Mesenchymal stem cell (in vitro differentiated cells and primary cell): Measurements from ENCODE around the gene CNTNAP2.

Source experiments
- DNase-seq: peaks from one replicate; pipeline ENCODE4 v3.0.0-alpha.2; 2013
- H2AFZ ChIP-seq: one replicate; pipeline ENCODE4 v1.6.1; 2013; ENCODE audit warnings: low read depth, mild to moderate bottlenecking, control low read depth, inconsistent platforms, low read length, moderate library complexity
- H2AK5ac ChIP-seq: 2 replicates; pipeline ENCODE4 v1.6.1; 2013; ENCODE audit warnings: low read length, moderate library complexity, mild to moderate bottlenecking, inconsistent platforms; ENCODE audit not compliant: severe bottlenecking
- H2BK120ac ChIP-seq: one replicate; pipeline ENCODE4 v1.6.1; 2013; ENCODE audit warnings: low read depth, mild to moderate bottlenecking, inconsistent platforms, low read length, moderate library complexity
- H2BK12ac ChIP-seq, 2 experiments: one replicate each; pipeline ENCODE4 v1.6.1; 2013; ENCODE audit warnings: inconsistent platforms in 2 of 2, low read length in 2 of 2, mild to moderate bottlenecking in 2 of 2, moderate library complexity in 2 of 2, control low read depth in 1 of 2
- H2BK15ac ChIP-seq: one replicate; pipeline ENCODE4 v1.6.1; 2013; ENCODE audit warnings: mild to moderate bottlenecking, low read depth, inconsistent platforms; ENCODE audit not compliant: poor library complexity, severe bottlenecking
- H2BK5ac ChIP-seq: 2 replicates; pipeline ENCODE4 v1.6.1; 2013; ENCODE audit warnings: low read depth, mild to moderate bottlenecking, low read length, control low read depth, inconsistent platforms; ENCODE audit not compliant: poor library complexity, severe bottlenecking
- H3K14ac ChIP-seq, 2 experiments: one replicate each; pipeline ENCODE4 v1.6.1; 2013; ENCODE audit warnings: inconsistent platforms in 2 of 2, low read length in 2 of 2, control low read depth in 1 of 2, mild to moderate bottlenecking in 1 of 2, moderate library complexity in 1 of 2
- H3K18ac ChIP-seq, 2 experiments: one replicate each; pipeline ENCODE4 v1.6.1; 2013; ENCODE audit warnings: inconsistent platforms in 2 of 2, low read length in 2 of 2, control low read depth in 1 of 2, low read depth in 1 of 2, mild to moderate bottlenecking in 1 of 2
- H3K23ac ChIP-seq, 2 experiments: one replicate each; pipeline ENCODE4 v1.6.1; 2013; ENCODE audit warnings: inconsistent platforms in 2 of 2, low read length in 2 of 2, mild to moderate bottlenecking in 2 of 2, moderate library complexity in 2 of 2, control low read depth in 1 of 2
- H3K27ac ChIP-seq: 2 replicates; pipeline ENCODE4 v1.5.1; 2013; ENCODE audit warnings: mild to moderate bottlenecking, moderate library complexity, low read length, control low read depth, inconsistent platforms; ENCODE audit not compliant: poor library complexity, severe bottlenecking
- H3K27me3 ChIP-seq, 2 experiments: 2 replicates each; pipeline versions ENCODE4 v1.6.1 to v1.7.0; 2013; ENCODE audit warnings: low read length in 2 of 2, mild to moderate bottlenecking in 2 of 2, moderate library complexity in 2 of 2, control low read depth in 1 of 2, inconsistent platforms in 1 of 2; ENCODE audit not compliant: control insufficient read depth in 1 of 2, insufficient read depth in 1 of 2
- H3K36me3 ChIP-seq, 2 experiments: 2 replicates each; pipeline versions ENCODE4 v1.6.1 to v1.7.0; 2013; ENCODE audit warnings: low read length in 2 of 2, control low read depth in 1 of 2, inconsistent platforms in 1 of 2, low read depth in 1 of 2, mild to moderate bottlenecking in 1 of 2; ENCODE audit not compliant: insufficient read depth in 2 of 2, control insufficient read depth in 1 of 2
- H3K4ac ChIP-seq, 2 experiments: one replicate each; pipeline ENCODE4 v1.6.1; 2013; ENCODE audit warnings: inconsistent platforms in 2 of 2, low read length in 2 of 2, mild to moderate bottlenecking in 2 of 2, moderate library complexity in 2 of 2, control low read depth in 1 of 2, low read depth in 1 of 2
- H3K4me1 ChIP-seq: 2 replicates; pipeline ENCODE4 v1.6.1; 2013; ENCODE audit warnings: low read depth, low read length, control low read depth; ENCODE audit not compliant: control insufficient read depth, insufficient read depth
- H3K4me2 ChIP-seq: 2 replicates; pipeline ENCODE4 v1.6.1; 2013; ENCODE audit warnings: low read length, mild to moderate bottlenecking, inconsistent platforms; ENCODE audit not compliant: poor library complexity, severe bottlenecking
- H3K4me3 ChIP-seq, 2 experiments: 2 replicates each; pipeline versions ENCODE4 v1.5.1 to v1.7.0; 2013; ENCODE audit warnings: low read length in 2 of 2, mild to moderate bottlenecking in 2 of 2, control low read depth in 1 of 2, low read depth in 1 of 2; ENCODE audit not compliant: insufficient read depth in 1 of 2
- H3K79me1 ChIP-seq: replicated peaks from 2 replicates; pipeline ENCODE4 v1.6.1; 2013; ENCODE audit warnings: mild to moderate bottlenecking, control low read depth, low read length, inconsistent platforms; ENCODE audit not compliant: poor library complexity, severe bottlenecking
- H3K9ac ChIP-seq: 2 replicates; pipeline ENCODE4 v1.7.0; 2013; ENCODE audit warnings: mild to moderate bottlenecking, low read length, moderate library complexity
- H3K9me3 ChIP-seq: 2 replicates; pipeline ENCODE4 v1.7.0; 2013; ENCODE audit warnings: mild to moderate bottlenecking, low read length; ENCODE audit not compliant: control insufficient read depth
- H4K8ac ChIP-seq: one replicate; pipeline ENCODE4 v1.6.1; 2013; ENCODE audit warnings: inconsistent platforms, mild to moderate bottlenecking, low read length, moderate library complexity
- H4K91ac ChIP-seq: one replicate; pipeline ENCODE4 v1.6.1; 2013; ENCODE audit warnings: mild to moderate bottlenecking, low read length, inconsistent platforms
- WGBS: methylation state at CpG from one replicate; pipeline ENCODE4 v1.1.7; 2013; ENCODE audit warnings: mixed read lengths; 5-methylcytosine and 5-hydroxymethylcytosine counted together

CNTNAP2 gene

DNA sequence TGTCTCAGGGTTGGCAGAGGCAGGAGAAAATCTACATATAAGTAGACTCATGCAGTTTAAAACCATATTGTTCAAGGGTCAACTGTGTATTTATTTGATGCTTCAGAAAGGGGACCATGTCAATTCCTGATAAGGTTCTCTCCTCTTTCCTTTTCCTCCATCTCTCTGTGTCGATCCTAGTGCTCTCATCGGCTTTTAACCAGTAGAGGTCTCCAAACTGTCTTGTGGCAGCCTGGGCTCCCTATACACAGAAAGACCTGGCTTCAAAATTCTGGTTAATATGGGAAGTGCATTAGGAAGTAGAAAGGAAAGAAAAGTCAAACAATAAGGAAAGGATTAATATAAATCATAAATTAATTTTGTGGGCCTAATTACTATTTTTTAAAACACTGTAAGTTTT lies 2169.5 kb downstream of the CNTNAP2 start:
- no peak overlapping the region for H4K91ac ChIP-seq
- no peak overlapping the region for H3K18ac ChIP-seq
- H3K4me3 ChIP-seq: no peak overlapping the region
- no peaks in the 10 kb centered on the region for H3K4me1 ChIP-seq
- no peak overlapping the region for H2AK5ac ChIP-seq
- H3K4me2 ChIP-seq: no peak overlapping the region
- no peak overlapping the region for H2BK5ac ChIP-seq
- H3K23ac ChIP-seq: no peak overlapping the region
- no peak overlapping the region for H3K4ac ChIP-seq
- peak; percentile 13 for DNase-seq
- no peak overlapping the region for H2BK12ac ChIP-seq
- H3K9me3 ChIP-seq: no peaks in the 10 kb centered on the region
- peaks cover 0 to 5% of the 10 kb centered on the region in 2 experiments for H3K27me3 ChIP-seq
- no peak overlapping the region for H2BK120ac ChIP-seq
- H3K9ac ChIP-seq: no peak overlapping the region
- H4K8ac ChIP-seq: no peak overlapping the region
- no peak overlapping the region for H2BK15ac ChIP-seq
- H3K14ac ChIP-seq: no peak overlapping the region
- H2AFZ ChIP-seq: no peak overlapping the region
- WGBS: 10% methylated on average over 2 of the region's 2 CpGs
- H3K27ac ChIP-seq: no peak overlapping the region
- no peaks in the 10 kb centered on the region for H3K36me3 ChIP-seq
- H3K79me1 ChIP-seq: no peaks in the 10 kb centered on the region

DNA sequence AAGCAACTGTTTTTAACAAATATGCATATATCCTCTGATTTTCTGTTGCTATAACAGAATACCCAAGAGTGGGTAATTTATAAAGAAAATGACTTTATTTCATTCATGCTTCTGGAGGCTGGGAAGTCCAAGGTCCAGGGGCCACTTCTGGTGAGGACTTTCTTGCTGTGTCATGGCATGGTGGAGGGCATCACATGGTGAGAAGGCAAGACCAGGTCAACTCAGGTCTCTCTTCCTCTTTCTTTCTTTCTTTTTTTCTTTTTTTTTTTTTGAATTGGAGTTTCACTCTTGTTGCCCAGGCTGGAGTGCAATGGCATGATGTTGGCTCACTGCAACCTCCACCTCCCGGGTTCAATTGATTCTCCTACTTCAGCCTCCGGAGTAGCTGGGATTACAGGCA lies 2170.9 kb downstream of the CNTNAP2 start:
- Histone ChIP-seq H2AK5ac (no peak overlapping the region), H3K9me3 (no peaks in the 10 kb centered on the region), H3K4me2 (no peak overlapping the region), H2AFZ (no peak overlapping the region), H4K91ac (no peak overlapping the region), H3K36me3 (no peaks in the 10 kb centered on the region), H3K23ac (no peak overlapping the region), H3K18ac (no peak overlapping the region), H2BK5ac (no peak overlapping the region), H3K14ac (no peak overlapping the region), H2BK12ac (no peak overlapping the region), H2BK15ac (no peak overlapping the region), H3K27me3 (peaks cover 0 to 5% of the 10 kb centered on the region in 2 experiments), H3K4me3 (no peak overlapping the region), H4K8ac (no peak overlapping the region), H3K79me1 (no peaks in the 10 kb centered on the region), H3K4me1 (no peaks in the 10 kb centered on the region), H3K4ac (no peak overlapping the region), H2BK120ac (no peak overlapping the region), H3K9ac (no peak overlapping the region), H3K27ac (no peak overlapping the region)
- no peak for DNase-seq
- WGBS: 83% methylated on average over 2 of the region's 2 CpGs

DNA sequence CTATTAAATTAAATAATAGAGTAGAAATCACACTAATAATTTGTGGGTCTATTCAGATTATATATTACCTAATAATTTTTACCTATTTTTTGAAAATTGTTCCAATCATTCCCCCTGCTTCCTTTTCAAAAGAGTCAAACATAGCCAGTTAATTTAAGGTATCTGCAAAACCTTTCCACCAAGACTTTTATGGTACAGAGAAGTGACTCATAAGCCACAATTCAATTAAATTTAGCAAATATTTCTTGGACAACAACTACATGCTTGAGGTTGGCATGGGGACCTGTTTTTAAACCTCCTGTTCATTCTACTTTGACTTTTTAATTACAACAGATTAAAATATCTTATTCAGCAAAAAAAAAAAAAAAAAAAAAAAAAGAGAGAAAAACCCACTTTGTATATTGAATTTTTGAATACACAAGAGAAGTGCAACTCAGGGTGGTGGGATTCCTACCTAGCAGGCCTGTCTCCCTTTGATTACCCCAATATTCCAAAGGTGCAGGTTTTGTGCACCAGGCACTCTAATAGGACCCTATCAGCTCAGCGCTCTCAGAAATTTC lies 2172.1 kb downstream of the CNTNAP2 start:
- Histone ChIP-seq H3K4ac (no peak overlapping the region), H3K14ac (no peak overlapping the region), H4K91ac (no peak overlapping the region), H3K4me1 (no peaks in the 10 kb centered on the region), H3K23ac (no peak overlapping the region), H2BK120ac (no peak overlapping the region), H2BK15ac (no peak overlapping the region), H3K4me3 (no peak overlapping the region), H2AFZ (no peak overlapping the region), H2BK12ac (no peak overlapping the region), H3K9ac (no peak overlapping the region), H3K9me3 (no peaks in the 10 kb centered on the region), H3K79me1 (no peaks in the 10 kb centered on the region), H3K27me3 (peaks cover 0 to 5% of the 10 kb centered on the region in 2 experiments), H3K18ac (no peak overlapping the region), H3K4me2 (no peak overlapping the region), H3K27ac (no peak overlapping the region), H2BK5ac (no peak overlapping the region), H2AK5ac (no peak overlapping the region), H4K8ac (no peak overlapping the region), H3K36me3 (no peaks in the 10 kb centered on the region)
- WGBS: 86% methylated on average over 1 of the region's 1 CpG
- no peak for DNase-seq

DNA sequence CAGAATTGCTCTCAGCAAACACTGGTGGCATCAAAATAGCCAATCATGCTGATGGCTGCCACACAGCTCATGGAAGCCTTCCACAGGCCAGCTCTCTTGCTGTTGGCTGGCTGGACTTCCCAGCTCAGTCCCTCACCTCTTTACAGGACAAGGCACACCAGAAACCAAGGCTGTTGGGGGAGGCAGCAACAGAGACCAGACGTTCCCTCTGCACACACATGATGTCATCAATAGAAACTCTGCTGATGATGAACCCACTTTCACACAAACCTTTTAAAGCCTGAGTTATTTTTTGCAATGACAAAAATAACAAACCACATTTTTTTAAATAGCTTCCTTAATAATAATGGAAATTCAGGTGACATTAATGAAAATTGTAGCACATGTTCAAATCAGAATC lies 2173.0 kb downstream of the CNTNAP2 start:
- no peak overlapping the region for H3K27ac ChIP-seq

More for the DNA sequence above, 2173.0 kb downstream of the CNTNAP2 start:
- no peaks in the 10 kb centered on the region for H3K4me1 ChIP-seq
- no peak overlapping the region for H2BK5ac ChIP-seq
- H3K79me1 ChIP-seq: no peaks in the 10 kb centered on the region
- no peak overlapping the region for H2BK120ac ChIP-seq
- no peak overlapping the region for H2AK5ac ChIP-seq
- H3K36me3 ChIP-seq: no peaks in the 10 kb centered on the region
- no peak for DNase-seq
- no peak overlapping the region for H3K9ac ChIP-seq
- H2AFZ ChIP-seq: no peak overlapping the region
- no peak overlapping the region for H3K4ac ChIP-seq
- H4K91ac ChIP-seq: no peak overlapping the region
- H3K23ac ChIP-seq: no peak overlapping the region
- no peak overlapping the region for H3K14ac ChIP-seq
- no peak overlapping the region for H2BK15ac ChIP-seq
- no peak overlapping the region for H3K4me2 ChIP-seq
- no peak overlapping the region for H3K18ac ChIP-seq
- 8% methylated on average over 1 of the region's 1 CpG for WGBS
- H2BK12ac ChIP-seq: no peak overlapping the region
- H3K27me3 ChIP-seq: peaks cover 0 to 5% of the 10 kb centered on the region in 2 experiments
- H3K9me3 ChIP-seq: no peaks in the 10 kb centered on the region
- no peak overlapping the region for H3K4me3 ChIP-seq
- no peak overlapping the region for H4K8ac ChIP-seq
